ENCODE results near the gene RAE1. TPM values are rescaled to one million over a fixed set of nuclear protein-coding genes. Genes with fewer than 3 reads are reported as not detected.

Gene RAE1
- total and polyA plus RNA-seq, 5 experiments from 2014 or later, result 30.9 to 54.4 (median 35.5) TPM

GRCh38 chr20:57361517-57361916, 10.5 kb downstream of the RAE1 start:
- DNase-seq (no peak), ATAC-seq (no peak)
- Mint-ChIP-seq H3K36me3 (peaks cover 0 to 40% (median 10%) of the 10 kb centered on the region in 3 donors), H3K27ac (no peak overlapping the region), H3K4me1 (peaks cover 0 to 14% (median 7%) of the 10 kb centered on the region in 4 donors), H3K27me3 (no peaks in the 10 kb centered on the region), H3K9me3 (no peaks in the 10 kb centered on the region), H3K4me3 (no peak overlapping the region)
- POLR2A ChIA-PET, result no interaction called here

GRCh38 chr20:57364451-57364850, 13.4 kb downstream of the RAE1 start:
- H3K9me3 Mint-ChIP-seq, result no peaks in the 10 kb centered on the region
- H3K4me3 Mint-ChIP-seq, result no peak overlapping the region
- POLR2A ChIA-PET, result no interaction called here
- peaks cover 0 to 14% (median 7%) of the 10 kb centered on the region in 4 donors for H3K4me1 Mint-ChIP-seq
- H3K27me3 Mint-ChIP-seq, result no peaks in the 10 kb centered on the region
- H3K27ac Mint-ChIP-seq, result peak overlapping the region in 1 of 10 donors; percentile 14
- peaks cover 0 to 70% (median 15%) of the 10 kb centered on the region in 3 donors for H3K36me3 Mint-ChIP-seq
- DNase-seq (no peak), ATAC-seq (no peak)

DNA sequence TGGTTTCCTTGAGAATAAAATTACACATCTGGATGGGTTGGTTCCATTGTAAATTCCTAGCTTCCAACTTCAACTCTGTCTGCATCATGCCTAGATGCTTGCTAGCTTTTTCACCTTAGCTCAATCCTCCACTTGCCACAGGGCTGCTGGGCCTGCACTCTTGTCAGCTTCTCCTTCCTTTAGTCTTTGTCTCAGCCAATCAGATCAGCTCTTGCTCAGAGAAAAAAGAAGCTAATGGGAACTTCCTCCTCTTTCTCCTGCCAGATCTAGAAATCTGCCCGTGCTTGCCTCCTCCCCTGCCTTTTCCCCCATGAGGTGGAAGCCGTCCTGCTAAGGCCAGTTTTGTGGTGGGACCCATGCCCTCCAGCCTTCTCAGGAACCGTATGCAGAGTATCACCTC, 18.5 kb downstream of the RAE1 start:
- Mint-ChIP-seq H3K27ac (peak overlapping the region in 3 of 10 donors; percentile 23 to 75 (median 49)), H3K9me3 (no peaks in the 10 kb centered on the region), H3K4me1 (peaks cover 9 to 18% (median 14%) of the 10 kb centered on the region in 4 donors), H3K4me3 (no peak overlapping the region), H3K27me3 (no peaks in the 10 kb centered on the region), H3K36me3 (peaks cover 6 to 97% (median 35%) of the 10 kb centered on the region in 3 donors)
- POLR2A ChIA-PET, result no interaction called here
- ATAC-seq (no peak), DNase-seq (no peak)

DNA sequence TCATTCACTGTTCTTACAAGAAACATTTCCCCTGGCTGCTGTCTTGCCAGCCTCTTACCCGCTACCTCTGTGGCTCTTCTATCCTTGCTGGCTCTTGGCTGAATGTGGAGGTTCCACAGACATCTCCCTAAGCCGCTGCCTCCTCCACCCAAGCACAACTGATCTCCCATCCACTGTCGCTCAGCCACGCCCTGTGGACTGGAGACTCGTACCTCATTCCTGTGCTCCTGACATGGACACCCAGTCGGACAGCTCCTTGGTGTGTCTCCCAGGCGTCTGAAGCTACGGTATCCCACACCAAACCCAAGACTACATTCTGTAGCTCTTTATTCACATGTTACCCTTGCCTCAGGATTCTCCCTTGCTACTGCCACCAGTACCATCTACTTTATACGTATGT, 19.3 kb downstream of the RAE1 start:
- Mint-ChIP-seq H3K9me3 (no peaks in the 10 kb centered on the region), H3K27ac (peak overlapping the region in 4 of 10 donors; percentile 7 to 76 (median 68)), H3K4me1 (peaks cover 14 to 25% (median 21%) of the 10 kb centered on the region in 4 donors)

DNA sequence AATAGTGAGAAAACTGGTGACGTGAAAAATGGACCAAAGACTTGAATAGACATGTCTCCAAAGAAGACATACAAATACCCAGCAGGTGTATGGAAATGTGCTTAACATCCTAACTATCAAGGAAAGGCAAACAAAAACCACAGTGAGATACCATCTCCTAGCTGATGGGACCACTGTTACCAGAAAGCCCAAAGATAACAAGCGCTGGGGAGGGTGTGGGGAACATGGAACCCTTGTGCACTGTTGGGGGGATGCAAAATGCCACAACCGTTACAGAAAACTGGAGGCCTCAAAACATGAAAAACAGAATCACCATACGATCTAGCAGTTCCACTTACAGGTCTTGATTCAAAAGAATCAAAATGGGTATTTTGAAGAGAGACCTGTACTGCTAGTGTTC, 20.3 kb downstream of the RAE1 start:
- H3K36me3 Mint-ChIP-seq, result peaks cover 6 to 98% (median 44%) of the 10 kb centered on the region in 3 donors
- H3K4me3 Mint-ChIP-seq, result no peak overlapping the region
- H3K9me3 Mint-ChIP-seq, result no peaks in the 10 kb centered on the region
- no peak for ATAC-seq
- no peak for DNase-seq
- H3K4me1 Mint-ChIP-seq, result peaks cover 22 to 35% (median 29%) of the 10 kb centered on the region in 4 donors
- POLR2A ChIA-PET, result interaction anchor here (0.6 kb wide), 1 partner anchor 16 kb away, joined by 6 read pairs; no protein-coding TSS in a partner anchor
- peak overlapping the region in 1 of 10 donors; percentile 11 for H3K27ac Mint-ChIP-seq
- H3K27me3 Mint-ChIP-seq, result no peaks in the 10 kb centered on the region

More for the DNA sequence above, 19.3 kb downstream of the RAE1 start:
- H3K4me3 Mint-ChIP-seq, result no peak overlapping the region
- peaks cover 6 to 97% (median 39%) of the 10 kb centered on the region in 3 donors for H3K36me3 Mint-ChIP-seq
- no peak for ATAC-seq
- DNase-seq, result no peak
- H3K27me3 Mint-ChIP-seq, result no peaks in the 10 kb centered on the region
- POLR2A ChIA-PET, result interaction anchor here (0.8 kb wide), 1 partner anchor 11 kb away, joined by 3 read pairs; no protein-coding TSS in a partner anchor

GRCh38 chr20:57372157-57372556, 21.1 kb downstream of the RAE1 start:
- Mint-ChIP-seq H3K4me3 (no peak overlapping the region), H3K4me1 (peaks cover 22 to 36% (median 29%) of the 10 kb centered on the region in 4 donors), H3K27me3 (no peaks in the 10 kb centered on the region), H3K36me3 (peaks cover 6 to 98% (median 43%) of the 10 kb centered on the region in 3 donors), H3K9me3 (no peaks in the 10 kb centered on the region), H3K27ac (peak overlapping the region in 1 of 10 donors; percentile 41)
- ATAC-seq (no peak), DNase-seq (no peak)
- POLR2A ChIA-PET, result no interaction called here

GRCh38 chr20:57372581-57373350, 21.7 kb downstream of the RAE1 start:
- DNase-seq (no peak), ATAC-seq (no peak)
- Mint-ChIP-seq H3K36me3 (peaks cover 6 to 98% (median 40%) of the 10 kb centered on the region in 3 donors), H3K4me1 (peaks cover 25 to 39% (median 30%) of the 10 kb centered on the region in 4 donors), H3K9me3 (no peaks in the 10 kb centered on the region), H3K27me3 (no peaks in the 10 kb centered on the region), H3K4me3 (peak overlapping the region in 2 of 10 donors; percentile 16 to 45), H3K27ac (peak overlapping the region in 3 of 10 donors; percentile 29 to 66 (median 45))
- POLR2A ChIA-PET, result interaction anchor here (0.7 kb wide), 1 partner anchor 17 kb away, joined by 3 read pairs; no protein-coding TSS in a partner anchor

DNA sequence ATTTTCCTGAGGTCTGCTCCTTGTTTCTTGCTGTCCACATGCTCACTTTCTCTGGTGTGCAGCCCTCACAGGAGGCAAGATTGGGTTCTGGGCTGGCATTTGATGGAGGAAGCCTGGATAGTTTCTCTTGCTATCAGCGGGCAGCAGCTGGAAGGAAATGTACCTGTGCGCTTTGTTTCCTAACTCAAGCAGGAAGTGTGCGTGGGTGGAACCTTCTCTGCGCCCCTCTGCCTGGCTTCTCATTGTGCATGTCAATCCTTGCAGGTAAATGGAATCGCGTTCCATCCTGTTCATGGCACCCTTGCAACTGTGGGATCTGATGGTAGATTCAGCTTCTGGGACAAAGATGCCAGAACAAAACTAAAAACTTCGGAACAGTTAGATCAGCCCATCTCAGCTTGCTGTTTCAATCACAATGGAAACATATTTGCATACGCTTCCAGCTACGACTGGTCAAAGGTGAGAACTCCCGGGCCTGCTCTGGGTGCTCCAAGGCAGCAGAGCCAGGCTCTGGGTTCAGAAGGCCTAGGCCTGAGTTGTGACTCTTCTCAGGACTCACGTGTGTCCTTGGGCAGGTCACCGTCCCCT, 23.4 kb downstream of the RAE1 start:
- Mint-ChIP-seq H3K4me1 (peaks cover 25 to 39% (median 30%) of the 10 kb centered on the region in 4 donors), H3K9me3 (no peaks in the 10 kb centered on the region), H3K27me3 (no peaks in the 10 kb centered on the region), H3K4me3 (peak overlapping the region; percentile 10 to 69 (median 42)), H3K36me3 (peaks cover 6 to 97% (median 36%) of the 10 kb centered on the region in 3 donors), H3K27ac (peak overlapping the region; percentile 50 to 83 (median 74))
- POLR2A ChIA-PET, result interaction anchor here (0.9 to 1.0 kb wide), 3 partner anchors 12 to 119 kb away, joined by 3 read pairs; no protein-coding TSS in a partner anchor
- DNase-seq (peak in 1 of 10 donors; percentile 17), ATAC-seq (peak; percentile 65 to 66)

DNA sequence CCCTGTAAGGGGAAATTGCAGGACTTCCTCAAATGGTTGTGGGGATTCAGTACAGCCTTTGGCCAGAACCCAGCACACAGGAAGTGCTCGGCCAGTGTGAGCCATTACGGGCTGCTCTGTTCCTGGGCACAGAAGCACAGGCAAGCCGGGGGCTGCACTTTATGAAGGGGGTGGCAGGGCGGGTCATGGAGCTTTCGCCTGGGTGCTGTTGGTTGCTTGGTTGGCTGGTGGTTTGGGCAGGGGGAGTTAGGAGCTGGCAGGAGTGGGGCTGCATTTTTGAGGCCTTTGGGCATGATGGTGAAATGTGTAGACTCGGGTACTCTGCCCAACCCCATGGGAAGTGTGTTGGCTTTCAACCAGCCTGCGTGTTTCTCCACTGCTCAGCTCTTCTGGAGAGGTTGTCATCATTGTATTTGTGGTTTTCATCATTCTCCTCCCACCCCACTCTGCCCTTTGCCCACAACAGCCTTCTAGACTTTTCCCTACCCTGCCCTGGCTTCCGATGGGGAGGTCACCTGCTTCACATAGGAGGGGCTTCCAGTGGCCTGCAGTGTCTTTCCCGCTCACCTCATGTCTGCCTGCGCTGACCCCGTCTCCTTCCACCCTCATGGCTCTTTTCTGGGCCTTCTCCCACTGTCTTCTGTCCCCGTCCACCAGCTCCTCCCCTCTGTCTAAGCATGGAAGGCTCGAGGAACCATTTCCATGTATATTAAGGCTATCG, 24.0 kb downstream of the RAE1 start:
- Mint-ChIP-seq H3K9me3 (no peaks in the 10 kb centered on the region), H3K27me3 (no peaks in the 10 kb centered on the region), H3K27ac (peak overlapping the region; percentile 17 to 91 (median 76)), H3K36me3 (peaks cover 6 to 96% (median 30%) of the 10 kb centered on the region in 3 donors), H3K4me3 (peak overlapping the region in 5 of 10 donors; percentile 21 to 44 (median 39)), H3K4me1 (peaks cover 25 to 39% (median 30%) of the 10 kb centered on the region in 4 donors)
- DNase-seq, result no peak
- no peak for ATAC-seq
- POLR2A ChIA-PET, result interaction anchor here (0.9 kb wide), 2 partner anchors 13 to 23 kb away, joined by 3 read pairs; no protein-coding TSS in a partner anchor

DNA sequence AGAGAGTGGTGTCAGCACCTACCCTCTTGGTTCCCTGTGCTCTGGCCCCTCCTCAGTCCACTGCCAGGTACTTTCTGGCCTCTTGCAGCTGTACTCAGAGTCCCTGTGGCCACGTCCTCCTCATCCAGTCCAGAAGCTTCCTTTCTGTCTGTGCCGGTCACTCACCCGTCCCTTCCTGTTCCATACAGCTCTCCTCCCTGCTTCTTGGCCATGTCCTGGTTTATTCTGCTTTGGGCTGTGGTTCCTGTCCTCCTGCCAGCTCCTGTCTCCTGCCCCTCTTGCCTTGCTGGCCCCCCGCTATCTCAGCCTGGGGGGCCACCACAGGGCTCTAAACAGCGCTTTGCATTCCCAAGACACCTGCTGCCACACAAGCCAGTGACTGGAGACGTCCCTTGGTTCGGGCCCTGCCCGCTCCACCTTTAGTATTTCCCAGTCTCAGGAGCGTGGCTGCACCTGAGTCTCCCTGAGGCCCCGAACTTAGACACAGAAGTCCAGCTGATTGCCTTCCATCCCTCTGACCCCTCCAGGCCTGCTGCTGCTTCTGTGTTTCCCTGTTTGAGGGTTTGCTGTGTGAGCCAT, 24.7 kb downstream of the RAE1 start:
- Mint-ChIP-seq H3K27me3 (no peaks in the 10 kb centered on the region), H3K36me3 (peaks cover 5 to 96% (median 23%) of the 10 kb centered on the region in 3 donors), H3K9me3 (no peaks in the 10 kb centered on the region), H3K27ac (peak overlapping the region in 8 of 10 donors; percentile 50 to 91 (median 76)), H3K4me1 (peaks cover 22 to 39% (median 30%) of the 10 kb centered on the region in 4 donors), H3K4me3 (peak overlapping the region in 6 of 10 donors; percentile 10 to 44 (median 30))
- DNase-seq, result no peak
- POLR2A ChIA-PET, result interaction anchor here (0.9 kb wide), 1 partner anchor 22 kb away, joined by 3 read pairs; no protein-coding TSS in a partner anchor
- no peak for ATAC-seq

DNA sequence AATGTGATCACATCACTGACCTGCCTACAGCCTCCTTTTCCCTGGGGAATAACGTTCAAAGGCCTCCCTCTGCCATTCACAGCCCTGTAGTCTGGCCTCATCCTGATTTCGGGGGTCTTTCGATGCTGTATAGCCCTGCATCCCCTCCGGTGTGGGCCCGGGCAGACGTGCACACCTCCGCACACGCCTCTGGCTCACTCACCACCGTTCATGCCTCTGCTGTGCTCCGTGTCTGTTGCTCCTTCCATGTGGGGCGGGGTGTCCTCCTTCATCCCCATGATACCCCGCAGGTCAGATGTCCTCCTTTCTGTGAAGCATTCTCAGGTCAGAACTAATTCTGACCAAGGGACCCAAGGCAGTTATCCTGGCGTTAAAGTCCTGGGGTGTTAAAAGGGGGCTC, 26.3 kb downstream of the RAE1 start:
- Mint-ChIP-seq H3K27me3 (no peaks in the 10 kb centered on the region), H3K4me3 (no peak overlapping the region), H3K4me1 (peaks cover 22 to 48% (median 39%) of the 10 kb centered on the region in 4 donors), H3K9me3 (no peaks in the 10 kb centered on the region), H3K27ac (peak overlapping the region in 3 of 10 donors; percentile 4 to 51 (median 6)), H3K36me3 (peaks cover 0 to 82% (median 18%) of the 10 kb centered on the region in 3 donors)
- POLR2A ChIA-PET, result no interaction called here
- ATAC-seq (no peak), DNase-seq (no peak)

DNA sequence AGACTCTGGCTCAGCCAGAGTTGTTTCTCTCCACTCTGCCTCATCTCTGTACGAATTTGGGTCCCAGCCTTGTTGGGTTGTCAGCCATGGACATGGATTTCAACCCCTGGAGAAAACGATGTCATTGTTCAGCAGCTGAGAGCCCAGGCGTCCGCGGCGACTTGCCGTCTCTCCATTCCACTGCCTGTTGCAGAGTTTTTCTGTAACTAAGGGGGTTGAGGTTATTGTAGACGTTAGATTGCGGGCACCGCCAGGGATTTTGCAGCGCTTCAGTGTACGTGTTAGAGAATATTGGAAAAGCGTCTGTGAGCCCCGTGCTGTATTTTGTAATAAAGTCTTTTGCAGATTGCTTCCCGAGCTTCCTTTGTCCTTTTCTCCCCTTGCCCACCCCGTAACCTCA, 27.1 kb downstream of the RAE1 start:
- peaks cover 0 to 75% (median 18%) of the 10 kb centered on the region in 3 donors for H3K36me3 Mint-ChIP-seq

More for the DNA sequence above, 27.1 kb downstream of the RAE1 start:
- peak overlapping the region in 1 of 10 donors; percentile 48 for H3K27ac Mint-ChIP-seq
- H3K9me3 Mint-ChIP-seq, result no peaks in the 10 kb centered on the region
- peaks cover 24 to 50% (median 42%) of the 10 kb centered on the region in 4 donors for H3K4me1 Mint-ChIP-seq
- DNase-seq (no peak), ATAC-seq (no peak)
- H3K4me3 Mint-ChIP-seq, result no peak overlapping the region
- no peaks in the 10 kb centered on the region for H3K27me3 Mint-ChIP-seq
- POLR2A ChIA-PET, result no interaction called here

Data from naive thymus-derived CD8-positive, alpha-beta T cell (primary cell).